IMR-90 (cell line): Measurements from ENCODE around the gene ETFRF1. TPM values are rescaled to one million over a fixed set of nuclear protein-coding genes. Genes with fewer than 3 reads are reported as not detected.

Experiments used
- ATAC-seq: fragments of 200-7000 bp; cut with Tn5 transposase; 2 replicates; pipeline ENCODE4 v1.9.1; 2020; ENCODE audit warnings: low read depth, mild to moderate bottlenecking, moderate library complexity
- BruUV-seq: library from RNA; stranded (reverse); fragments of 400-500 nt; replicated peaks from 2 replicates; lab custom pipeline; 2021; lab: Mats Ljungman, UMichigan
- CTCF ChIA-PET: fragments of 300-600 bp; formaldehyde crosslinking; extraction: SDS; loops from one replicate; lab custom pipeline; 2021; ENCODE audit warnings: antibody characterized with exemption; lab: Yijun Ruan, JAX
- POLR2A ChIA-PET: fragments of 300-600 bp; sonication (Branson Sonifier 250); formaldehyde crosslinking; loops from one replicate; lab custom pipeline; 2022; ENCODE audit warnings: antibody characterized with exemption; ENCODE audit not compliant: unreplicated experiment; lab: Charles Lee
- DNase-seq: peaks from one replicate; pipeline ENCODE4 v3.0.0; 2013
- H2AFZ ChIP-seq: replicated peaks from 2 replicates; pipeline ENCODE3; 2013; ENCODE audit warnings: low read length, mild to moderate bottlenecking; ENCODE audit not compliant: poor library complexity
- H2AK5ac ChIP-seq: 2 replicates; pipeline ENCODE4 v1.6.1; 2013; ENCODE audit warnings: low read depth, low read length, inconsistent platforms
- H2AK9ac ChIP-seq: replicated peaks from 2 replicates; pipeline ENCODE3; 2013; ENCODE audit warnings: mild to moderate bottlenecking, low read depth, low read length, moderate library complexity; ENCODE audit not compliant: poor library complexity
- H2BK120ac ChIP-seq: 2 replicates; pipeline ENCODE4 v1.6.1; 2013; ENCODE audit warnings: low read depth, low read length, inconsistent platforms
- H2BK15ac ChIP-seq: 3 replicates; pipeline ENCODE4 v1.6.1; 2013; ENCODE audit warnings: low read depth, low read length, inconsistent platforms
- H2BK20ac ChIP-seq: 2 replicates; pipeline ENCODE4 v1.6.1; 2013; ENCODE audit warnings: low read depth, mild to moderate bottlenecking, inconsistent platforms, low read length, moderate library complexity
- H2BK5ac ChIP-seq: 2 replicates; pipeline ENCODE4 v1.6.1; 2013; ENCODE audit warnings: mild to moderate bottlenecking, low read depth, low read length, inconsistent platforms; ENCODE audit not compliant: poor library complexity, severe bottlenecking
- H3K14ac ChIP-seq: replicated peaks from 2 replicates; pipeline ENCODE4 v1.6.1; 2013; ENCODE audit warnings: low read depth, low read length, inconsistent platforms
- H3K18ac ChIP-seq: 2 replicates; pipeline ENCODE4 v1.6.1; 2013; ENCODE audit warnings: low read depth, low read length, control low read depth
- H3K23ac ChIP-seq: 2 replicates; pipeline ENCODE4 v1.6.1; 2013; ENCODE audit warnings: low read depth, low read length, inconsistent platforms
- H3K27ac ChIP-seq: 2 replicates; pipeline ENCODE4 v1.5.1; 2013; ENCODE audit warnings: mild to moderate bottlenecking, control low read depth, low read length; ENCODE audit not compliant: insufficient read depth
- H3K27me3 ChIP-seq: 2 replicates; pipeline ENCODE4 v1.6.1; 2013; ENCODE audit warnings: low read length; ENCODE audit not compliant: control insufficient read depth, insufficient read depth
- H3K36me3 ChIP-seq: 2 replicates; pipeline ENCODE4 v1.6.1; 2013; ENCODE audit warnings: low read length, mixed read lengths; ENCODE audit not compliant: control insufficient read depth, insufficient read depth
- H3K4ac ChIP-seq: 2 replicates; pipeline ENCODE4 v1.6.1; 2013; ENCODE audit warnings: low read depth, low read length, inconsistent platforms
- H3K4me1 ChIP-seq: 2 replicates; pipeline ENCODE4 v1.6.1; 2013; ENCODE audit warnings: low read length, mixed read lengths; ENCODE audit not compliant: control insufficient read depth, insufficient read depth
- H3K4me2 ChIP-seq: 2 replicates; pipeline ENCODE4 v1.6.1; 2013; ENCODE audit warnings: low read depth, mild to moderate bottlenecking, control low read depth, low read length, moderate library complexity
- H3K4me3 ChIP-seq: 2 replicates; pipeline ENCODE4 v1.5.1; 2013; ENCODE audit warnings: low read depth, mild to moderate bottlenecking, control low read depth, low read length, moderate library complexity; ENCODE audit not compliant: insufficient read depth
- H3K56ac ChIP-seq: 2 replicates; pipeline ENCODE4 v1.6.1; 2013; ENCODE audit warnings: low read length, inconsistent platforms; ENCODE audit not compliant: insufficient read depth; ENCODE audit errors: extremely low read depth
- H3K79me1 ChIP-seq, 2 experiments: 2 replicates each; pipeline ENCODE4 v1.6.1; 2013; ENCODE audit warnings: low read length in 2 of 2, inconsistent platforms in 1 of 2, low read depth in 1 of 2
- H3K9ac ChIP-seq: 2 replicates; pipeline ENCODE4 v1.6.1; 2013; ENCODE audit warnings: low read depth, low read length, control low read depth
- H3K9me1 ChIP-seq: 2 replicates; pipeline ENCODE4 v1.6.1; 2013; ENCODE audit warnings: low read length, inconsistent platforms; ENCODE audit not compliant: insufficient read depth
- H3K9me3 ChIP-seq: 2 replicates; pipeline ENCODE4 v1.6.1; 2013; ENCODE audit warnings: low read length; ENCODE audit not compliant: control insufficient read depth, insufficient read depth
- H4K20me1 ChIP-seq: 2 replicates; pipeline ENCODE4 v1.6.1; 2013; ENCODE audit warnings: low read length, inconsistent platforms; ENCODE audit not compliant: insufficient read depth
- H4K5ac ChIP-seq: 2 replicates; pipeline ENCODE4 v1.6.1; 2013; ENCODE audit warnings: mild to moderate bottlenecking, low read depth, low read length, control low read depth
- H4K8ac ChIP-seq, 2 experiments: 2 replicates each; pipeline ENCODE4 v1.6.1; 2013; ENCODE audit warnings: low read depth in 2 of 2, low read length in 2 of 2, control low read depth in 1 of 2, inconsistent platforms in 1 of 2
- H4K91ac ChIP-seq: 2 replicates; pipeline ENCODE4 v1.6.1; 2013; ENCODE audit warnings: low read depth, low read length, inconsistent platforms; ENCODE audit not compliant: insufficient read depth
- BHLHE40 ChIP-seq: fragments of 150-350 bp; IDR thresholded peaks from 2 replicates; pipeline ENCODE4 v1.6.1; 2016; ENCODE audit warnings: mild to moderate bottlenecking, low read depth, low read length
- CEBPB ChIP-seq: IDR thresholded peaks from 2 replicates; pipeline ENCODE4 v1.6.1; 2012; ENCODE audit warnings: low read depth, low read length, improper control_type of control experiment
- CHD1 ChIP-seq: IDR thresholded peaks from 2 replicates; pipeline ENCODE4 v1.6.1; 2012; ENCODE audit warnings: low read depth, low read length, improper control_type of control experiment
- NFE2L2 ChIP-seq: fragments of 150-350 bp; IDR thresholded peaks from 2 replicates; pipeline ENCODE4 v1.6.1; 2016; ENCODE audit warnings: low read depth, mild to moderate bottlenecking, low read length
- RAD21 ChIP-seq: IDR thresholded peaks from 2 replicates; pipeline ENCODE4 v1.6.1; 2012; ENCODE audit warnings: low read length, improper control_type of control experiment
- RCOR1 ChIP-seq: IDR thresholded peaks from 2 replicates; pipeline ENCODE4 v1.6.1; 2012; ENCODE audit warnings: mild to moderate bottlenecking, low read length, improper control_type of control experiment; ENCODE audit not compliant: insufficient replicate concordance
- RFX5 ChIP-seq: IDR thresholded peaks from 2 replicates; pipeline ENCODE4 v1.8.0; 2012; ENCODE audit warnings: low read depth, mild to moderate bottlenecking, low read length, moderate library complexity
- WGBS, 2 experiments: methylation state at CpG; one replicate each; pipeline versions ENCODE4 v1.1.5 to v1.1.7; 2013; ENCODE audit warnings: missing lambda C conversion rate in 2 of 2; ENCODE audit not compliant: insufficient read length in 1 of 2; ENCODE audit errors: extremely low coverage in 2 of 2; 5-methylcytosine and 5-hydroxymethylcytosine counted together
- dilution Hi-C: fragments of 300-500 bp; cut with HindIII; formaldehyde crosslinking; loops from one replicate; pipeline ENCODE4 v1.14.3; 2018; ENCODE audit warnings: low sequenced_read_pairs; ENCODE audit not compliant: unreplicated experiment
- in situ Hi-C: fragments of 300-500 bp; cut with MboI; formaldehyde crosslinking; loops from 3 replicates; pipeline ENCODE4 v1.14.3; 2019; ENCODE audit warnings: low sequenced_read_pairs, inconsistent platforms, mixed read lengths
- intact Hi-C: fragments of 100-400 bp; cut with micrococcal nuclease; formaldehyde crosslinking; loops from 2 replicates; pipeline ENCODE4 v1.10.0; 2022
- polyA plus RNA-seq, 3 experiments: library from polyadenylated mRNA; depleted of rRNA; stranded (reverse); fragments of >200 nt; gene quantifications; 2 replicates each; pipeline ENCODE4 v1.2.3, GENCODE V29; 2012; ENCODE audit warnings: low replicate concordance in 1 of 3
- total RNA-seq: library from RNA; depleted of rRNA; stranded (reverse); fragments of >200 nt; gene quantifications from 2 replicates; pipeline ENCODE4 v1.2.3, GENCODE V29; 2012
- TF ChIP-seq, protein P1 (sequence below): conservative IDR thresholded peaks from 2 replicates; pipeline ENCODE4 v1.5.1; 2012; ENCODE audit warnings: mild to moderate bottlenecking, low read depth, low read length, improper control_type of control experiment
- TF ChIP-seq, protein P2 (sequence below): fragments of 150-350 bp; IDR thresholded peaks from 2 replicates; pipeline ENCODE4 v1.6.1; 2016; ENCODE audit warnings: low read depth, mild to moderate bottlenecking, low read length, moderate library complexity, borderline replicate concordance
- TF ChIP-seq, protein P3 (sequence below): fragments of 150-350 bp; IDR thresholded peaks from 2 replicates; pipeline ENCODE4 v1.6.1; 2017; ENCODE audit warnings: mild to moderate bottlenecking, antibody characterized with exemption, low read length, low read depth

ETFRF1 gene
- total and polyA plus RNA-seq, 2 of the 4 experiments (the other 2 are of a cell fraction), result 8.6 to 14.4 TPM

DNA sequence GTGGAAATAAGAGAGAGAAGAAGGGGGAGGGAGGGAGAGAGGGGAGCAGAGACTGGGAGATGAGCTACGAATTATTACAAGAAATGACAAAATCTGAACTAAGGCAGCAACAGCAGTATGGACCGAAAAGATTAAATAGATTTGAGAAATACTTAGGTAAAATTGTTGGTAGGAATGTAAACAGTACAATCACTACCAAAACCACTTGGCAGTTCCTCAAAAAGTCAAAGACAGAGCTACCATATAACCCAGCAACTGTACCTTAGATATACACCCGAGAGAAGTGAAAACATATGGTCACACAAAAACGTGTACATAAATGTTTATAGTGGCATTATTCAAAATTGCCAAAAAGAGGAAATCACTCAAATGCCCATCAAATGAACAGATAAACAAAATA, 41.6 kb downstream of the ETFRF1 start:
- H3K27ac ChIP-seq, result no peak overlapping the region
- H2AK9ac ChIP-seq, result no peak overlapping the region
- H3K56ac ChIP-seq, result no peak overlapping the region
- dilution Hi-C loops, result no loop called here
- no peak overlapping the region for H3K18ac ChIP-seq
- H2AK5ac ChIP-seq, result no peak overlapping the region
- H4K8ac ChIP-seq, result no peak overlapping the region
- 100% methylated on average over 1 of the region's 4 CpGs; no CpG with 5 or more reads in 1 of the 2 experiments for WGBS, 2 experiments
- ChIA-PET CTCF (interaction anchor here (1.1 kb wide), 1 partner anchor 24 kb away, joined by 3 read pairs; no protein-coding TSS in a partner anchor), POLR2A (interaction anchor here (0.6 kb wide), 1 partner anchor 10 kb away, joined by 9 read pairs; no protein-coding TSS in a partner anchor)
- intact Hi-C loops, result no loop called here
- no peak overlapping the region for H2BK15ac ChIP-seq
- H3K23ac ChIP-seq, result peak overlapping the region; percentile 71; the same call in 1 of the 2 replicates
- H3K79me1 ChIP-seq, result peaks cover 36 to 75% of the 10 kb centered on the region in 2 experiments
- H2BK5ac ChIP-seq, result peak overlapping the region; percentile 48
- H3K4me2 ChIP-seq, result peak overlapping the region; percentile 20; the same call in 1 of the 2 replicates
- no peak overlapping the region for H4K5ac ChIP-seq
- H2AFZ ChIP-seq, result no peak overlapping the region
- no peak overlapping the region for H3K4ac ChIP-seq
- ATAC-seq (peak; percentile 51), DNase-seq (peak; percentile 51)
- H2BK120ac ChIP-seq, result no peak overlapping the region
- in situ Hi-C loops, result loop anchor here (25.0 kb wide), 1 partner anchor 801 kb away; no protein-coding TSS in a partner anchor
- no TSS peak for BruUV-seq
- no peak overlapping the region for H3K9ac ChIP-seq
- H4K20me1 ChIP-seq, result peaks cover 32% of the 10 kb centered on the region
- peaks cover 8% of the 10 kb centered on the region for H3K36me3 ChIP-seq
- TF ChIP-seq NFE2L2, result no peak
- TF ChIP-seq, protein P1, sequence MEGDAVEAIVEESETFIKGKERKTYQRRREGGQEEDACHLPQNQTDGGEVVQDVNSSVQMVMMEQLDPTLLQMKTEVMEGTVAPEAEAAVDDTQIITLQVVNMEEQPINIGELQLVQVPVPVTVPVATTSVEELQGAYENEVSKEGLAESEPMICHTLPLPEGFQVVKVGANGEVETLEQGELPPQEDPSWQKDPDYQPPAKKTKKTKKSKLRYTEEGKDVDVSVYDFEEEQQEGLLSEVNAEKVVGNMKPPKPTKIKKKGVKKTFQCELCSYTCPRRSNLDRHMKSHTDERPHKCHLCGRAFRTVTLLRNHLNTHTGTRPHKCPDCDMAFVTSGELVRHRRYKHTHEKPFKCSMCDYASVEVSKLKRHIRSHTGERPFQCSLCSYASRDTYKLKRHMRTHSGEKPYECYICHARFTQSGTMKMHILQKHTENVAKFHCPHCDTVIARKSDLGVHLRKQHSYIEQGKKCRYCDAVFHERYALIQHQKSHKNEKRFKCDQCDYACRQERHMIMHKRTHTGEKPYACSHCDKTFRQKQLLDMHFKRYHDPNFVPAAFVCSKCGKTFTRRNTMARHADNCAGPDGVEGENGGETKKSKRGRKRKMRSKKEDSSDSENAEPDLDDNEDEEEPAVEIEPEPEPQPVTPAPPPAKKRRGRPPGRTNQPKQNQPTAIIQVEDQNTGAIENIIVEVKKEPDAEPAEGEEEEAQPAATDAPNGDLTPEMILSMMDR, result no peak
- TF ChIP-seq, protein P2, sequence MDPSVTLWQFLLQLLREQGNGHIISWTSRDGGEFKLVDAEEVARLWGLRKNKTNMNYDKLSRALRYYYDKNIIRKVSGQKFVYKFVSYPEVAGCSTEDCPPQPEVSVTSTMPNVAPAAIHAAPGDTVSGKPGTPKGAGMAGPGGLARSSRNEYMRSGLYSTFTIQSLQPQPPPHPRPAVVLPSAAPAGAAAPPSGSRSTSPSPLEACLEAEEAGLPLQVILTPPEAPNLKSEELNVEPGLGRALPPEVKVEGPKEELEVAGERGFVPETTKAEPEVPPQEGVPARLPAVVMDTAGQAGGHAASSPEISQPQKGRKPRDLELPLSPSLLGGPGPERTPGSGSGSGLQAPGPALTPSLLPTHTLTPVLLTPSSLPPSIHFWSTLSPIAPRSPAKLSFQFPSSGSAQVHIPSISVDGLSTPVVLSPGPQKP, result no peak
- no peak for TF ChIP-seq CEBPB
- no peak for TF ChIP-seq RFX5
- TF ChIP-seq BHLHE40, result no peak
- no peak for TF ChIP-seq RAD21
- TF ChIP-seq, protein P3, sequence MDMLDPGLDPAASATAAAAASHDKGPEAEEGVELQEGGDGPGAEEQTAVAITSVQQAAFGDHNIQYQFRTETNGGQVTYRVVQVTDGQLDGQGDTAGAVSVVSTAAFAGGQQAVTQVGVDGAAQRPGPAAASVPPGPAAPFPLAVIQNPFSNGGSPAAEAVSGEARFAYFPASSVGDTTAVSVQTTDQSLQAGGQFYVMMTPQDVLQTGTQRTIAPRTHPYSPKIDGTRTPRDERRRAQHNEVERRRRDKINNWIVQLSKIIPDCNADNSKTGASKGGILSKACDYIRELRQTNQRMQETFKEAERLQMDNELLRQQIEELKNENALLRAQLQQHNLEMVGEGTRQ, result no peak
- no peak for TF ChIP-seq RCOR1
- TF ChIP-seq CHD1, result no peak
- H3K9me1 ChIP-seq, result peaks cover 20% of the 10 kb centered on the region
- no peak overlapping the region; the same call in 1 of the 2 replicates for H3K14ac ChIP-seq
- peaks cover 10% of the 10 kb centered on the region for H3K4me1 ChIP-seq
- no peaks in the 10 kb centered on the region for H3K27me3 ChIP-seq
- no peaks in the 10 kb centered on the region for H3K9me3 ChIP-seq
- H4K91ac ChIP-seq, result no peak overlapping the region
- H2BK20ac ChIP-seq, result peak overlapping the region; percentile 49; the same call in 1 of the 2 replicates
- H3K4me3 ChIP-seq, result no peak overlapping the region
